Stomach smooth muscle (tissue), 2 donors: ENCODE results near the gene CCNL1.
A peak's percentile ranks its signal among the peaks of the same experiment; 100 is the strongest.

Experiments used
- H3K27ac ChIP-seq: one replicate; pipeline ENCODE4 v1.7.0; 2013; ENCODE audit warnings: mild to moderate bottlenecking, low read length, inconsistent platforms
- H3K27me3 ChIP-seq, 2 donors: one replicate each; pipeline ENCODE4 v1.7.0; 2013; ENCODE audit warnings: low read length in 2 of 2; ENCODE audit not compliant: insufficient read depth in 2 of 2, control insufficient read depth in 1 of 2
- H3K36me3 ChIP-seq, 2 donors: one replicate each; pipeline ENCODE4 v1.7.0; 2013; ENCODE audit warnings: low read length in 2 of 2; ENCODE audit not compliant: control insufficient read depth in 2 of 2, insufficient read depth in 2 of 2
- H3K4me1 ChIP-seq: one replicate; pipeline ENCODE4 v1.7.0; 2013; ENCODE audit warnings: low read length; ENCODE audit not compliant: control insufficient read depth, insufficient read depth
- H3K4me3 ChIP-seq, 2 donors: one replicate each; pipeline ENCODE4 v1.7.0; 2013; ENCODE audit warnings: low read length in 2 of 2
- H3K9ac ChIP-seq, 2 donors: one replicate each; pipeline ENCODE4 v1.7.0; 2013; ENCODE audit warnings: low read length in 2 of 2, mild to moderate bottlenecking in 1 of 2
- H3K9me3 ChIP-seq, 2 donors: one replicate each; pipeline ENCODE4 v1.7.0; 2013; ENCODE audit warnings: low read length in 2 of 2; ENCODE audit not compliant: control insufficient read depth in 2 of 2
- donor health status: healthy.
- donor health status: Pancreatic carcinoma.

Gene CCNL1

GRCh38 chr3:157154563-157155330 lies 5.2 kb downstream of the CCNL1 start:
- peaks cover 26 to 68% of the 10 kb centered on the region in 2 donors for H3K36me3 ChIP-seq
- no peaks in the 10 kb centered on the region for H3K27me3 ChIP-seq
- no peak overlapping the region for H3K27ac ChIP-seq
- peak overlapping the region; percentile 16 to 50 for H3K4me3 ChIP-seq
- H3K4me1 ChIP-seq, result peaks cover 21% of the 10 kb centered on the region
- H3K9me3 ChIP-seq, result no peaks in the 10 kb centered on the region
- peak overlapping the region in 1 of 2 donors; percentile 28 for H3K9ac ChIP-seq

GRCh38 chr3:157152930-157153329 lies 7.0 kb downstream of the CCNL1 start:
- no peak overlapping the region for H3K27ac ChIP-seq
- peaks cover 38 to 76% of the 10 kb centered on the region in 2 donors for H3K36me3 ChIP-seq
- H3K4me3 ChIP-seq, result no peak overlapping the region
- peaks cover 12% of the 10 kb centered on the region for H3K4me1 ChIP-seq
- H3K9me3 ChIP-seq, result no peaks in the 10 kb centered on the region
- H3K9ac ChIP-seq, result no peak overlapping the region
- no peaks in the 10 kb centered on the region for H3K27me3 ChIP-seq

GRCh38 chr3:157152438-157152837 lies 7.5 kb downstream of the CCNL1 start:
- no peak overlapping the region for H3K9ac ChIP-seq
- H3K9me3 ChIP-seq, result no peaks in the 10 kb centered on the region
- H3K4me3 ChIP-seq, result no peak overlapping the region
- H3K36me3 ChIP-seq, result peaks cover 37 to 74% of the 10 kb centered on the region in 2 donors
- H3K4me1 ChIP-seq, result peaks cover 10% of the 10 kb centered on the region
- no peak overlapping the region for H3K27ac ChIP-seq
- H3K27me3 ChIP-seq, result no peaks in the 10 kb centered on the region

GRCh38 chr3:157151627-157152026 lies 8.3 kb downstream of the CCNL1 start:
- Histone ChIP-seq H3K9ac (no peak overlapping the region), H3K9me3 (no peaks in the 10 kb centered on the region), H3K27ac (no peak overlapping the region), H3K4me3 (no peak overlapping the region), H3K27me3 (no peaks in the 10 kb centered on the region), H3K4me1 (peaks cover 5% of the 10 kb centered on the region), H3K36me3 (peaks cover 34 to 69% of the 10 kb centered on the region in 2 donors)

- H3K9ac ChIP-seq, result no peak overlapping the region
- no peaks in the 10 kb centered on the region for H3K9me3 ChIP-seq
- H3K4me1 ChIP-seq, result peaks cover 2% of the 10 kb centered on the region
- no peak overlapping the region for H3K27ac ChIP-seq
- peaks cover 36 to 66% of the 10 kb centered on the region in 2 donors for H3K36me3 ChIP-seq
- no peaks in the 10 kb centered on the region for H3K27me3 ChIP-seq
- H3K4me3 ChIP-seq, result no peak overlapping the region
Measured at GRCh38 chr3:157151151-157151550, 8.8 kb downstream of the CCNL1 start.

- Histone ChIP-seq H3K36me3 (peaks cover 45 to 67% of the 10 kb centered on the region in 2 donors), H3K4me3 (no peak overlapping the region), H3K9me3 (no peaks in the 10 kb centered on the region), H3K9ac (no peak overlapping the region), H3K4me1 (no peaks in the 10 kb centered on the region), H3K27me3 (no peaks in the 10 kb centered on the region), H3K27ac (no peak overlapping the region)
Measured at GRCh38 chr3:157149136-157149696, 10.7 kb downstream of the CCNL1 start.

GRCh38 chr3:157148196-157148889 lies 11.6 kb downstream of the CCNL1 start:
- no peak overlapping the region for H3K9ac ChIP-seq
- no peaks in the 10 kb centered on the region for H3K27me3 ChIP-seq
- no peaks in the 10 kb centered on the region for H3K4me1 ChIP-seq
- H3K4me3 ChIP-seq, result no peak overlapping the region
- peaks cover 49 to 66% of the 10 kb centered on the region in 2 donors for H3K36me3 ChIP-seq
- no peak overlapping the region for H3K27ac ChIP-seq
- H3K9me3 ChIP-seq, result no peaks in the 10 kb centered on the region

- no peaks in the 10 kb centered on the region for H3K4me1 ChIP-seq
- H3K36me3 ChIP-seq, result peaks cover 52 to 67% of the 10 kb centered on the region in 2 donors
- no peaks in the 10 kb centered on the region for H3K27me3 ChIP-seq
- H3K9ac ChIP-seq, result no peak overlapping the region
- H3K4me3 ChIP-seq, result no peak overlapping the region
- H3K9me3 ChIP-seq, result no peaks in the 10 kb centered on the region
- no peak overlapping the region for H3K27ac ChIP-seq
Measured at GRCh38 chr3:157147099-157147803, 12.7 kb downstream of the CCNL1 start.

GRCh38 chr3:157145606-157146322 lies 14.2 kb downstream of the CCNL1 start:
- Histone ChIP-seq H3K4me3 (no peak overlapping the region), H3K27ac (no peak overlapping the region), H3K36me3 (peaks cover 44 to 54% of the 10 kb centered on the region in 2 donors), H3K9me3 (no peaks in the 10 kb centered on the region), H3K27me3 (no peaks in the 10 kb centered on the region), H3K4me1 (no peaks in the 10 kb centered on the region), H3K9ac (no peak overlapping the region)

GRCh38 chr3:157142315-157142714 lies 17.6 kb downstream of the CCNL1 start:
- peaks cover 25 to 28% of the 10 kb centered on the region in 2 donors for H3K36me3 ChIP-seq
- no peak overlapping the region for H3K27ac ChIP-seq
- H3K27me3 ChIP-seq, result no peaks in the 10 kb centered on the region

More at GRCh38 chr3:157142315-157142714, 17.6 kb downstream of the CCNL1 start:
- no peak overlapping the region for H3K9ac ChIP-seq
- H3K9me3 ChIP-seq, result no peaks in the 10 kb centered on the region
- H3K4me1 ChIP-seq, result peaks cover 1% of the 10 kb centered on the region
- H3K4me3 ChIP-seq, result no peak overlapping the region
